CD4-positive, alpha-beta memory T cell (primary cell): ENCODE data around the gene ARHGEF4. TPM values are rescaled to one million over a fixed set of nuclear protein-coding genes. Genes with fewer than 3 reads are reported as not detected.

Experiments used
- CTCF ChIA-PET: fragments of 350-600 bp; sonication (Branson Sonifier 250); formaldehyde crosslinking; loops from one replicate; lab custom pipeline; 2021; ENCODE audit warnings: inconsistent platforms; ENCODE audit not compliant: partially characterized antibody; lab: Charles Lee
- POLR2A ChIA-PET: fragments of 350-600 bp; sonication (Branson Sonifier 250); formaldehyde crosslinking; loops from one replicate; lab custom pipeline; 2021; ENCODE audit not compliant: partially characterized antibody; lab: Charles Lee
- DNase-seq, 5 donors: peaks; one replicate each; pipeline versions ENCODE4 v3.0.0 to v3.0.0-alpha.2; 2020 to 2022; ENCODE audit warnings: mixed read lengths in 1 of 5
- H3K27ac ChIP-seq: one replicate; pipeline ENCODE4 v1.7.0; 2013; ENCODE audit warnings: low read depth, low read length
- H3K27me3 ChIP-seq: 2 replicates; pipeline ENCODE4 v1.7.0; 2013; ENCODE audit warnings: mild to moderate bottlenecking, low read length, moderate library complexity; ENCODE audit not compliant: insufficient read depth
- H3K36me3 ChIP-seq: 2 replicates; pipeline ENCODE4 v1.7.0; 2013; ENCODE audit warnings: mild to moderate bottlenecking, low read length, moderate library complexity; ENCODE audit not compliant: insufficient read depth
- H3K4me1 ChIP-seq: 2 replicates; pipeline ENCODE4 v1.7.0; 2013; ENCODE audit warnings: mild to moderate bottlenecking, low read length, moderate library complexity; ENCODE audit not compliant: insufficient read depth
- H3K4me3 ChIP-seq, 2 donors: one replicate each; pipeline ENCODE4 v1.7.0; 2013; ENCODE audit warnings: low read length in 2 of 2, mild to moderate bottlenecking in 1 of 2
- H3K9me3 ChIP-seq, 2 donors: one replicate each; pipeline ENCODE4 v1.7.0; 2013; ENCODE audit warnings: low read length in 2 of 2, control low read depth in 1 of 2; ENCODE audit not compliant: control insufficient read depth in 1 of 2
- H3K27ac Mint-ChIP-seq, 7 donors: one replicate each; pipeline ENCODE4 v1.8.0; 2020 to 2021; ENCODE audit warnings: mixed read lengths in 7 of 7, mild to moderate bottlenecking in 6 of 7, inconsistent platforms in 3 of 7, moderate library complexity in 3 of 7
- H3K27me3 Mint-ChIP-seq, 2 donors: one replicate each; pipeline ENCODE4 v1.8.0; 2020 to 2021; ENCODE audit warnings: mixed read lengths in 2 of 2
- H3K36me3 Mint-ChIP-seq, 2 donors: one replicate each; pipeline ENCODE4 v1.8.0; 2020 to 2021; ENCODE audit warnings: mixed read lengths in 2 of 2, inconsistent platforms in 1 of 2, mild to moderate bottlenecking in 1 of 2
- H3K4me1 Mint-ChIP-seq, 4 donors: one replicate each; pipeline ENCODE4 v1.8.0; 2020 to 2021; ENCODE audit warnings: mixed read lengths in 4 of 4, mild to moderate bottlenecking in 1 of 4
- H3K4me3 Mint-ChIP-seq, 8 donors: one replicate each; pipeline ENCODE4 v1.8.0; 2020 to 2021; ENCODE audit warnings: mixed read lengths in 8 of 8, mild to moderate bottlenecking in 7 of 8, moderate library complexity in 6 of 8, inconsistent platforms in 3 of 8
- H3K9me3 Mint-ChIP-seq, 8 donors: one replicate each; pipeline ENCODE4 v1.8.0; 2020 to 2021; ENCODE audit warnings: mixed read lengths in 8 of 8, mild to moderate bottlenecking in 5 of 8, inconsistent platforms in 3 of 8, moderate library complexity in 1 of 8
- intact Hi-C: fragments of 100-400 bp; cut with micrococcal nuclease; formaldehyde crosslinking; loops from one replicate; pipeline ENCODE4 v1.15.1; 2023
- polyA plus RNA-seq, 2 donors: library from polyadenylated mRNA; unstranded; fragments of 300-500 nt; fragmentation: Illumina TruSeq; gene quantifications; one replicate each; pipeline ENCODE4 v1.2.3, GENCODE V29; 2021
- total RNA-seq, 2 experiments: library from RNA; stranded (reverse); gene quantifications; one replicate each; pipeline ENCODE4 v1.2.3, GENCODE V29; 2021

ARHGEF4 gene
- total and polyA plus RNA-seq, 4 experiments from 2014 or later, result 1.4 to 2.6 (median 2.1) TPM

- H3K4me1 ChIP-seq, result no peaks in the 10 kb centered on the region
- no peak overlapping the region for H3K4me3 ChIP-seq
- Mint-ChIP-seq H3K9me3 (no peaks in the 10 kb centered on the region), H3K36me3 (no peaks in the 10 kb centered on the region), H3K4me1 (no peaks in the 10 kb centered on the region), H3K27ac (no peak overlapping the region), H3K27me3 (peaks cover 13 to 21% of the 10 kb centered on the region in 2 donors), H3K4me3 (peak overlapping the region in 2 of 8 donors; percentile 29 to 30)
- H3K27ac ChIP-seq, result no peak overlapping the region
- no peaks in the 10 kb centered on the region for H3K27me3 ChIP-seq
- POLR2A ChIA-PET, result no interaction called here
- H3K36me3 ChIP-seq, result no peaks in the 10 kb centered on the region
- no peaks in the 10 kb centered on the region for H3K9me3 ChIP-seq
- CTCF ChIA-PET, result interaction anchor here (1.3 kb wide), 1 partner anchor 37 kb away, joined by 4 read pairs; no protein-coding TSS in a partner anchor
- intact Hi-C loops, result no loop called here
- DNase-seq, result no peak
Measured at GRCh38 chr2:130834931-130835765, 1.6 kb upstream of the ARHGEF4 start.

DNA sequence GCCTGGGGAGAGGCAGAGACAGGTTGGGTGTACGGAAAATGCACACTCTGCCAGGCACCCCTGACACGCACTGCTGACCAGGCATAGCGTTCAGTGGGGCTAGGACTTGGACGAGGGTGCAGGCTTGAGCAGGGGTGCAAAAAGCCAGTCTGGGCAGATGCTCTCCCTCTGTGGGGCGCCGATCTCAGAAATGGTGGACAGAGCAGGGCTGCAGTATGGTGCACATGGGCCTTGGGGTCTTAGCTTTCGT is 1.0 kb upstream of the ARHGEF4 start:
- Mint-ChIP-seq H3K36me3 (no peaks in the 10 kb centered on the region), H3K4me1 (no peaks in the 10 kb centered on the region), H3K4me3 (peak overlapping the region in 1 of 8 donors; percentile 30), H3K27me3 (peaks cover 13 to 21% of the 10 kb centered on the region in 2 donors), H3K9me3 (no peaks in the 10 kb centered on the region), H3K27ac (no peak overlapping the region)
- CTCF ChIA-PET, result no interaction called here
- no peak for DNase-seq
- POLR2A ChIA-PET, result no interaction called here
- Histone ChIP-seq H3K36me3 (no peaks in the 10 kb centered on the region), H3K27ac (no peak overlapping the region), H3K4me1 (no peaks in the 10 kb centered on the region), H3K4me3 (no peak overlapping the region), H3K9me3 (no peaks in the 10 kb centered on the region), H3K27me3 (no peaks in the 10 kb centered on the region)
- intact Hi-C loops, result no loop called here

DNA sequence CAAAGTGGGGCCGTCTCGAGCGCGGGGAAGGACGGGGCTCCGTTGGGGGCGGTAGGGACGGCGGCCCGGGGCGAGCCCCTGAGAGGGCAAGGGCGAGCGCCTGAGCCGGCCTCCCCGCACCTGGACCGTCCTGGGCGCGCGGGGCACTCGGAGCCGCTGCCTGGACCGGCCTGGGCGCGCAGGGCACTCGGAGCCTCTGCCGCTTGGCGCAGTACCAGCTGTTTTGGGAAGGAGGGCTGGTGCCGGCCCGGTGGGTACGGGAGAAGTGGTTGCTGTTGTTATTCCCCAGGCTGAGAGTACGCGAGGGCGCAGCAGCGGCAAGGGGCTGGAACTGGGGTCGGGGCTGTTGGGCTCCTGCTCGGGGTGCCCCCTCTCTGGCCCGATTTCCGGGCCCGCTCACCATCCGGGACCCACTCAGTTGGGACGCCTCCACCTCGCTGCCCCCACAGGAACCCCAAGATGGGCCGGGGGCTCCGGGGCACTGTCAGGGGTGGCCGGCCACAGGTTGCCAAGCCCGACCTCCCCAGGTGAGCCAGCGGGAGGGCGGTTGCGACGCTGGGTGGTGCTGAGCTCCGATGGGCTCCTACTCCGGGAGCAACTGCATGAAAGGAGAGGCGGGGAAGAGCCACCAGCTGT is 579 bp downstream of the ARHGEF4 start:
- Histone ChIP-seq H3K27ac (no peak overlapping the region), H3K9me3 (no peaks in the 10 kb centered on the region), H3K27me3 (no peaks in the 10 kb centered on the region), H3K36me3 (no peaks in the 10 kb centered on the region), H3K4me1 (no peaks in the 10 kb centered on the region), H3K4me3 (no peak overlapping the region)
- no peak overlapping the region for H3K4me3 Mint-ChIP-seq
- H3K36me3 Mint-ChIP-seq, result no peaks in the 10 kb centered on the region
- ChIA-PET POLR2A (no interaction called here), CTCF (no interaction called here)
- intact Hi-C loops, result no loop called here
- no peak overlapping the region for H3K27ac Mint-ChIP-seq
- no peak for DNase-seq
- no peaks in the 10 kb centered on the region for H3K9me3 Mint-ChIP-seq
- peaks cover 12 to 23% of the 10 kb centered on the region in 2 donors for H3K27me3 Mint-ChIP-seq
- no peaks in the 10 kb centered on the region for H3K4me1 Mint-ChIP-seq

DNA sequence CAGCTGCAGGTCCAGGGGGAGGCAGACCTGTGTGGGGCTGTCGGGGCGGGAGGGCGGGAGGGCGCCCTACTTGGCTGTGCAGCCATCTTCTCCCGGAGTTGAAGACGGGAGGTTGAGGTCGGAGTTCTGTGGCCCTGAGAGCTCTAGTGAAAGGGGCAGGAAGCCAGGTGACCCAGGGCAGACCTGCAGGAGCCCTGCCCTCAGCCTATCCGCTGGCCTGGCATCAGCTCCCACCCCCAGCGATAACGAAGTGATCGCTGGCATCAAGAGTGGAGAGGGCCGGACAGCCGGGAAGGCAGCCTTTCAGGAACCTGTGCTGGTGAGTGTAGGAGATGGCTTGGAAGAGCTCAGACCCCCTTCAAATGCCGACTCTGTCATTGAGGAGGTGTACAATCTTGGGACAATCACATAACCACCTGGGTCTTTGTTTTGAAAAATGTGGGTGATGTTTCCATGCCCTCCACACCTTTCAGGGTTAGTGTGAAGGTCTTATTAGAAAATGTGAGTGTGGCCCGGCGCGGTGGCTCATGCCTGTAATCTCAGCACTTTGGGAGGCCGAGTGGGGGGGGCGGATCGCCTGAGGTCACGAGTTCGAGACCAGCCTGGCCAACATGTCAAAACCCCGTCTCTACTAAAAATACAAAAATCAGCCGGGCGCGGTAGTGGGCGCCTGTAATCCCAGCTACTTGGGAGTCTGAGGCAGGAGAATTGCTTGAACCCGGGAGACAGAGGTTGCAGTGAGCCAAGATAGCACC is 1.3 kb downstream of the ARHGEF4 start:
- CTCF ChIA-PET, result no interaction called here
- no peaks in the 10 kb centered on the region for H3K4me1 Mint-ChIP-seq
- no peaks in the 10 kb centered on the region for H3K9me3 ChIP-seq
- no peak overlapping the region for H3K4me3 ChIP-seq
- POLR2A ChIA-PET, result no interaction called here
- no peaks in the 10 kb centered on the region for H3K36me3 ChIP-seq
- no peaks in the 10 kb centered on the region for H3K36me3 Mint-ChIP-seq
- H3K27me3 Mint-ChIP-seq, result peaks cover 11 to 24% of the 10 kb centered on the region in 2 donors
- H3K27ac Mint-ChIP-seq, result no peak overlapping the region
- peak overlapping the region in 4 of 8 donors; percentile 15 to 53 (median 44) for H3K4me3 Mint-ChIP-seq
- DNase-seq, result no peak
- no peak overlapping the region for H3K27ac ChIP-seq
- no peaks in the 10 kb centered on the region for H3K27me3 ChIP-seq
- no peaks in the 10 kb centered on the region for H3K9me3 Mint-ChIP-seq
- intact Hi-C loops, result no loop called here
- no peaks in the 10 kb centered on the region for H3K4me1 ChIP-seq

- CTCF ChIA-PET, result no interaction called here
- H3K9me3 Mint-ChIP-seq, result no peaks in the 10 kb centered on the region
- no peaks in the 10 kb centered on the region for H3K4me1 Mint-ChIP-seq
- peak overlapping the region in 1 of 8 donors; percentile 7 for H3K4me3 Mint-ChIP-seq
- H3K36me3 Mint-ChIP-seq, result no peaks in the 10 kb centered on the region
- Histone ChIP-seq H3K36me3 (no peaks in the 10 kb centered on the region), H3K4me1 (no peaks in the 10 kb centered on the region), H3K4me3 (no peak overlapping the region), H3K27ac (no peak overlapping the region), H3K27me3 (no peaks in the 10 kb centered on the region), H3K9me3 (no peaks in the 10 kb centered on the region)
- intact Hi-C loops, result no loop called here
- H3K27me3 Mint-ChIP-seq, result peaks cover 11 to 24% of the 10 kb centered on the region in 2 donors
- no peak overlapping the region for H3K27ac Mint-ChIP-seq
- POLR2A ChIA-PET, result no interaction called here
- no peak for DNase-seq
Measured at GRCh38 chr2:130839011-130839780, 2.5 kb downstream of the ARHGEF4 start.

DNA sequence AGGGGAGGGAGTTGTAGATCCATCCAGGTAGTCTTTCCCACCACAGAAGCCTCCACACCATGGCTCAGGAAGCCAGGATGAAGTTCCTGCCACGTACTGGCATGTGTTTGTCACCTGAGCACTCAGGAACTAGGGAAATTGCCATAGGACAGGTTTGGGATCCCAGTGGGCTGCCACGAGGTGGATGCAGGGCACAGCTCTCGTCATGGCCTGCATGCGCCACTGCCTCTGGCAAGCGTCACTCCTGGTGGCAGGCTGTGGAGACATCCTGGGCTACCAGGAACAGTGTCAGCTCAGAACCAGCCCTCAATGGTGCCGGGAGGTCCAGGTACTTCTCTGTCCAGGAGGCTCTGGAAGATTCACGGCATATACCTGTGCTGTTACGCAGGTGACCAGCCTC is 3.8 kb downstream of the ARHGEF4 start:
- H3K27me3 Mint-ChIP-seq, result peaks cover 9 to 16% of the 10 kb centered on the region in 2 donors
- Histone ChIP-seq H3K27me3 (no peaks in the 10 kb centered on the region), H3K36me3 (no peaks in the 10 kb centered on the region), H3K27ac (no peak overlapping the region), H3K9me3 (no peaks in the 10 kb centered on the region), H3K4me1 (no peaks in the 10 kb centered on the region), H3K4me3 (no peak overlapping the region)
- H3K9me3 Mint-ChIP-seq, result no peaks in the 10 kb centered on the region
- intact Hi-C loops, result no loop called here
- no peak overlapping the region for H3K27ac Mint-ChIP-seq
- CTCF ChIA-PET, result no interaction called here
- POLR2A ChIA-PET, result no interaction called here
- no peaks in the 10 kb centered on the region for H3K36me3 Mint-ChIP-seq
- H3K4me3 Mint-ChIP-seq, result no peak overlapping the region
- no peaks in the 10 kb centered on the region for H3K4me1 Mint-ChIP-seq
- DNase-seq, result no peak
